Measurements from ENCODE around the gene OR10P1.
"Not testable (repeated sequence)": the region's sequence is repeated elsewhere in the genome, so short reads cannot be mapped to it uniquely, and the experiment has no call there.

The OR10P1 gene, protein sequence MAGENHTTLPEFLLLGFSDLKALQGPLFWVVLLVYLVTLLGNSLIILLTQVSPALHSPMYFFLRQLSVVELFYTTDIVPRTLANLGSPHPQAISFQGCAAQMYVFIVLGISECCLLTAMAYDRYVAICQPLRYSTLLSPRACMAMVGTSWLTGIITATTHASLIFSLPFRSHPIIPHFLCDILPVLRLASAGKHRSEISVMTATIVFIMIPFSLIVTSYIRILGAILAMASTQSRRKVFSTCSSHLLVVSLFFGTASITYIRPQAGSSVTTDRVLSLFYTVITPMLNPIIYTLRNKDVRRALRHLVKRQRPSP

DNA sequence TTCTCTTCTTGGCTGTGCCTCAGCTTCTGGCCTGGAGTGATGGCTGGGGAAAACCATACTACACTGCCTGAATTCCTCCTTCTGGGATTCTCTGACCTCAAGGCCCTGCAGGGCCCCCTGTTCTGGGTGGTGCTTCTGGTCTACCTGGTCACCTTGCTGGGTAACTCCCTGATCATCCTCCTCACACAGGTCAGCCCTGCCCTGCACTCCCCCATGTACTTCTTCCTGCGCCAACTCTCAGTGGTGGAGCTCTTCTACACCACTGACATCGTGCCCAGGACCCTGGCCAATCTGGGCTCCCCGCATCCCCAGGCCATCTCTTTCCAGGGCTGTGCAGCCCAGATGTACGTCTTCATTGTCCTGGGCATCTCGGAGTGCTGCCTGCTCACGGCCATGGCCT is at the start of gene OR10P1:
OR10P1 (plus strand) TSS at position 40 of the 400 bp plus-strand sequence; CDS start at position 40, 0 bp downstream.
- DNase-seq: no peak

DNA sequence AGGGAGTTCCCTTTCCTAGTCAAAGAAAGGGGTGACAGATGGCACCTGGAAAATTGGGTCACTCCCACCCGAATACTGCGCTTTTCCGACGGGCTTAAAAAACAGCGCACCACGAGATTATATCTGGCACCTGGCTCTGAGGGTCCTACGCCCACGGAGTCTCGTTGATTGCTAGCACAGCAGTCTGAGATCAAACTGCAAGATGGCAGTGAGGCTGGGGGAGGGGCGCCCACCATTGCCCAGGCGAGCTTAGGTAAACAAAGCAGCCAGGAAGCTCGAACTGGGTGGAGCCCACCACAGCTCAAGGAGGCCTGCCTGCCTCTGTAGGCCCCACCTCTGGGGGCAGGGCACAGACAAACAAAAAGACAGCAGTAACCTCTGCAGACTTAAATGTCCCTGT is 46.5 kb upstream of the OR10P1 start:
- DNase-seq: not testable (repeated sequence)

DNA sequence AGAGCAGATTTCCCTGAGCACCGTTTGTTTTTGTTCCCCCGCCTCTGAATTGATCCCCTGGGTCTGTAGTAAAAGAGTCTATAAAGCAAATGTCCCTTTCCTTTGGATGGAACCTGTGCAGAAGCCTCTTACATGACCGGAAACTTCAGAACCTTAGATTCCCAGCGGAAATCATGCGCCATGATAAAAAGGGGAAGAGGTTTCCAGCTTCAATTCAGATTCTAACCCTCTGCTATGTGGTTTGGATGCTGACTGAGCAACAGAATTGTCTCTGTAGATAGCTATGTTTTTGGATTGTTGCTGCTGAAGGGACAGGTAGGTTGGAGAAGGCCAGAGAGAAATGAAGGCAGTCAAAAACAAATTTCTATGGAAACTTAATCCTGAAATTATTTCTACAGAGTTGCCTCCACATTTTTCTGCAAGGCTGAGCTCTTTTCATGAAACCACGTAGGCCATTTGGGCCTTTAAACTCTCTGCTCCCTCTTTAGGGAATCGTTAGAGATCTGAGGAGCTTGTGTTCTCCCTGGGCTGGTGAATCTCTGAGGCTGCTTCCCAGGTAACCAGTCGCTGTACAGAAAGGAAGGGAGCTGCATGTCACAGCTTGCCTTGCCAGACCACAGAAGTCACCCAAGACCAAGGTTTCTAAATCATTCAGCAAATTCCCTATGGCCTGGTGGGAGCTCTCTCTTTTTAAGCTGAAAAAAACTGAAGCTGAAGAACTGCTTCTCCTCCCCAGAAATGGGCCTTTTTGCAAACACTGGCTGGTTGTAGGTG is 28.7 kb upstream of the OR10P1 start:
- no peak for DNase-seq

DNA sequence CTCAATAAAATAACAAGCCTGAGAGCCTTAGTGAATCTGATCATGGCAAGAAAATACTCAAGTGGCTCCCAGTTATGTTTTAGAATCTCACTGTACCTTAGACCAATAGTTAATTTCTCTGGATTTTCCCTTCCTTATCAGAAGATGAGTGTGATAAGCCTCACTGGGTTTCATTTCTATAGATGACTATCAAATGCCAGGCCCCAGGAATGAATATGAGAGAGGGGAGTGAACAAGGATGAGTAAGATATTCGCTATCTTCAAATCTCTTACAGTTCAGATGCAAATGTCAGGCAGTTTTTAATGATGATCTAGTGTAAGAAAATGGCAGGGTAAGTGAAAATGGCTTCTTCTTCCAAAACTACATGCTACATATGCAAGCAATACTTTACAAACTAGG is 26.1 kb upstream of the OR10P1 start:
- no peak for DNase-seq

DNA sequence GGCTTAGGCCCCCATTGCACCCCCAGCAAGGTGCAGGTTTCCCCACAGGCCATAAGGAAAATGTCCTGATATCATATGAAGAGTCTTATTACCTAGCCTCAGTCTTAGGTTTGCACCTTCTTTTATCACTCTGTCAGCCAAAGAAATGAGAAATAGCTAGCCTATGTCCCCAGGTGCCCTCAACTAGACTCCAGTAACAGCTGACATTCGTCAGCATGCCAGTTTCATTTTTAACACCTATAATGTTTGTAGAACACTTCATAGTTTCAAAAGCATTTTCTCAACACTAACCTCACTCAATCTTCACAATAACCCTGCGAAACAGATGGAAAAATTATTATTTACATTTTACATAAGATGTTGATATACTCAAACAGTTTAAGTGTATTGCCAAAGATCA is 24.0 kb upstream of the OR10P1 start:
- no peak for DNase-seq

DNA sequence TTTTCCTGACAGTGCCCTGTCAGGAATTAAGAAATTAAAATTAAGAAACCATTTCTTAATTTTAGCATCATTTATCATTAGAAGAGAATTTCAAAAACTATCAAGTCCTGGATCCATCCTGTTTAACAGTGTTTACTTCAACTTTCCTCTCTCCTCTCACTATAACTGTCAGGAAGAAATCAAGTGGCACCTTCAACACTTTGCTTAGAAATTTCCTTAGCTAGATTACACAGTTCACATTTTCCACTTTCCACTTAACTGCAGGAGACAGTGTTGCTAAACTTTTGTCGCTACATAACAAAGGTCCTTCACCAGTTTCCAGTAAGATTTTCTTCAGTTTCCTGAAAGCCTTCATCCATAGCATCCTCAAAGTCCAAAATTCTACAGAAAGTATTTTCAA is 21.9 kb upstream of the OR10P1 start:
- DNase-seq: no peak

DNA sequence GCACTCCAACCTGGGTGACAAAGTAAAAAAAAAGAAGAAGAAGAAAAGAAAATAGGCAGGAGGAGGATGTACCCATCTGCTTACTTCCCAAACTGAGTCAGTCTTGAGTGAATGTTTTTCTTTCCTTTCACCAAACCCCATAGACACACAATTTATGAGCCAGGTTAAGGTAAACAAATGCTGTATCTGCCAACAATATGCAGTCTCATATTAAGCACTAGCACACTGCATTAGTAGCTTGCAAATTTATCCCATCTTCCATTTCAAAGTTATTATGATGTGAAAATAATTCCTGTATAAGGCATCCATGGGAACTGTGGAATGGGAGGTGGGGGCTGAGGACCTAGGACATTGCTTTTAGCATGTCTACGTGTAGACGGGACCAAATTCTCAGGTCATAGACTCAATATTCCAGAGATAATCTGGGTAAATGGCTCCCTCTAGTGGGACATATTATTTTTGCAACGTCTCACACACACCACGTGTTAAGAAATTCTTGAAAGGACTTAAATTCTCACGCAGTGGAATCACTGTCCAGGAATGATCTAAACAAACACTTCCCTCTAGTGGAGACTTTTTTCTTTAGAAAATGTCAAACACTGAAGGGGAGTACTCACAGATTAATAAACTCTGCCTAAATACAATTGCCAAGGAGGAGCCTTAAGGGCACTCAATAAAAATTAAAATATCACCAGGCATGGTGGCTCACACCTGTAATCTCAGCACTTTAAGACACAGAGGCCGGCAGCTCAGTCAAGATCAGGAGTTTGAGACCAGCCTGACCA is 17.1 kb upstream of the OR10P1 start:
- DNase-seq: peak; percentile 49

DNA sequence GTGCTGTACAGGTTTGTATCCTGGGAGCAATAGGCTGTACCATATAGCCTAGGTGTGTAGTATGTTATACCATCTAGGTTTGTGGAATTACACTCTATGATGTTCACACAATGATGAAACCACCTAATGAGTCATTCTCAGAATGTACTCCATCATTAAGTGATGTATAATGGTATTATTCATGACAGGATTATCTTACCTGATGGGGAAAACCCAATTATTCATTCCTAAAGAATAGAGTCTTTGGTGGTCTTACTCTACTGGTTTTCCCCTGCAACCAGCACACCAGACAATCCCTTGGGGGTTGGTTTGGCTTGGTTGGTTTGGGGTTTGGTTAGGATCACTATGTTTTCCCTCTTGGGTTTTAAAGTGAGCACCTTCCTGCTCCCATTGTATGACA is 12.6 kb upstream of the OR10P1 start:
- no peak for DNase-seq

DNA sequence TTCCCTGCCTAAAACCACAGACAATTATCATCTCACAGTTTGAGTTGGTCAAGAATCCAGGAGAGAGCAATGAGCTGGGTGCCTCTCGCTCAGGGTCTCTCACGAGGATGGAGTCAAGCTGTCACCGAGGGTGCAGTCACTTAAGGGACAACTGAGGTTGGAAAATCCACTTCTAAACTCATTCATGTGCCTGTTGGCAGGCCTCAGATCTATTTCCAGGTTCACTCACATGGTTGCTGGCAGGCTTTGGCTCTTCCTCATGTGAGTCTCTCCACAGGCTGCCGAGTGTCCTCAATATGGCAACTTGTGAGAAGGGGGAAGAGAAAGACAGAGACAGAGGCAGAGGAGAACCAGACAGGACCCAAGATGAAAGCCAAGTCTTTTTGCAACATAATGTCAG is 10.5 kb upstream of the OR10P1 start:
- no peak for DNase-seq

DNA sequence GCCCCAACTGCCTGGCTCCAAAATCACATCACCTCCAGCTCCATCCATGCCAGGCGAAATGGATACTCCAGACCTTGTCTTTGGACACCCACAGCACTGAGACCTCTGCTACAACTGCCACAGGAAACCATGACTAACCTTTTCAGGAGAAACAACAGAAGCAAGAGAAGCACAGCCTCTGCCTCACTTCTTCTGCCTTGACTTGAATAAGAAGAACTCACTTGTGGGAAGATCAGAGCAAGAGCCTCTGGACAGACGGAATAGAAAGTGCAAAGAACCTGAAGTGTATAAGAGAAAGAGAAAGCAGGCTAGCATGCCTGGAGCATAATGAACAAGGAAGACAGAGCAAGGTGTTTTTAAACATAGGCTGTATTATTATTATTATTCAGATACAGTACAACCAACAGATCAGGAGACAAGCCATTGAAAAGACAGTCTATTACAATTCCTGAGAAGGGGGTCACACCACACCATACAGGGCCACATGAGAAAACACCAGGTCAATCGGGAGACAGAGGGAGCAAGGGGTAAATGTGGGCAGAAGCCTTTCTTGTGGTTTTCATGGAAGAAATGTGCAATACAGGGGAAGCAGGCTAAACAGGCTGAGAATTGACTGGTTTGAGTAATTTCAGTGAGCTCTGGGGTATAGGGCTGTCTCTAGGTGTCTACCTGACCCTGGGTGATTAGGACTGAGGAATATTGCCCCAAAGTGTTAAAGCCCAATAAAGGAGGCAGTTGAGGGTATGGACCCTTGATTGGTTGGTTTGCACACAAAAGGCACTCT is 7.4 kb upstream of the OR10P1 start:
- DNase-seq: no peak

DNA sequence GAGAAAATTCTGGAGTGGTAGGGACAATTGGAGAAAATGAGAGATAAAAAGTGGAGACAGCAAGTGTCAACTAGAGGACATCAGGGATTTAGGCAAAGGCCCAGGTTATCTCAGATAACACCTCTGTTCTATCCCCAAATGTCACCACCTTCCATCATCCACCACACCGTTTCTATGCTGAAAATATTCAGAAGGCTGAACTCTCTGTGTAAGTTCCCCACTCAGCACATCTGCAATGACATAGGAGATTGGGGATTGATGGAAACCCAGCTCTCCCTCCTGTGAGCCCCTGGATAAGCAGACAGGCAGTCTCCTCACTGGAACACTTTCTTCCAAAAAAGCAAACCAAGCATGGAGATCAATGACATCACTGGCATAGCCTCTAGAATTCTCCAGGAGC is 5.6 kb upstream of the OR10P1 start:
- DNase-seq: no peak

DNA sequence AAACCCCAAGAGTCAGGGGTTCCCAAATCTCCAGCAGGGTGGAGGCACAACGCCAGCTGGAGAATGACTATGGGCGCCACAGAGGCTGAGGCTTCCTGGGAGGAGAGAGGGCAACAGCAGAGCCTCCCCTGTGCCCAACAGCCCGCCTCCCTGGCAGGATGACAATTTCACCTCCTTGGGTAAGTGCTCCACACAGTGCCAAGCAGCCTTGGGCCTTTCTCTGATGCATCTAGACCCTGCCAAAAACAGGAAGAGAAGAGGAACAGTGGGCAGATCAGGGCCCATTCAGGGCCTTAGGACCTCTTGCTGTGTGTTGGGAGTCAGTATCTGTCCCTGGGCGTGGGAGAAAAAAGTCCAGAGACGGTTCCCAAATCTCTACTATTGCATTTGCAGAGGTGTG is 5.0 kb upstream of the OR10P1 start:
- no peak for DNase-seq

DNA sequence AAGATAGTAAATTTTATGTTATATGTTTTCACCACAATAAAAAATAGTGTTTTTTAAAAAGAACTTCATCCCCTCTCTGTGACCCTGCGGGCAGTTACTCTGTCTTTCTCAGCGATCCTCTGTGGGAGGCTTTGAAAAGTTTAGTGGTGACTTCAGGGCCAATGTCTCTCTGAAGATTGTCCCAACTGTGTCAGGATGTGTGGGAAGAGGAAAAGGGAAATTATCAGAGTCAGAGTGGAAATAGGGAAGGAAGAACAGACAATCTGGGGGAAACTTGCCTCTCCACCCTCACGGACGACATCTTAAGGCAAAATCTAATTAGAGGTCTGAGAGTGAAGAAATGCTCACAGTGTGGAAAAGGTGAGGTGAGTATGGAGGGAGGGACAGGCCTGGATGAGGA is 3.5 kb upstream of the OR10P1 start:
- no peak for DNase-seq

DNA sequence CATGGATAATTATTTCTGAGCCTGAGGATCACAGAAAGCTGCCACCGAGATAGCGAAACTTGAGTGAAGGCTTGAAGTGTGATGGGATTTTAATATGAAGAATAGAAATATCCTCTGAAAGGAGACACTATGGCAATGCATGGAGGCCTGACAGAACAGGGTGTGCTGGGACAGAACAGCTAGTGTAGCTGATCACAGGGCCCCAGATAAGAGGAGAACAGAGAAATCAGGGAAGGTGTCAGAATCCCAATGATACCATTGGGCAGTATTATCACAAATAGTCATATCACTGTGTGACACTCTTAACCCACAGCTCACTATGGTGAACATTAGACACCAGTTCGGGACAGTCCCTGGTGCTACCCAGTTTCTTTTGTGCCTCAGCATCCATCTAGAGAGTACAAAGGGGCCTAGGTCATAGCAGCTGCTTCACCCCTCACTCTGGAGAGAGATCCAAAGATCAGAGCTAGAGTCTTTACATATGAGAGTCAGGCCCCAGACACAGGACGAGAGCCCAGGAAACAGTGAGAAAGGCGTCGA is 506 bp upstream of the OR10P1 start:
- no peak for DNase-seq

DNA sequence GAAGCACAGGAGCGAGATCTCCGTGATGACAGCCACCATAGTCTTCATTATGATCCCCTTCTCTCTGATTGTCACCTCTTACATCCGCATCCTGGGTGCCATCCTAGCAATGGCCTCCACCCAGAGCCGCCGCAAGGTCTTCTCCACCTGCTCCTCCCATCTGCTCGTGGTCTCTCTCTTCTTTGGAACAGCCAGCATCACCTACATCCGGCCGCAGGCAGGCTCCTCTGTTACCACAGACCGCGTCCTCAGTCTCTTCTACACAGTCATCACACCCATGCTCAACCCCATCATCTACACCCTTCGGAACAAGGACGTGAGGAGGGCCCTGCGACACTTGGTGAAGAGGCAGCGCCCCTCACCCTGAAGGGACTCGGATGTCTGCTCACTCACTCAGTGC is 775 bp downstream of the OR10P1 start:
- no peak for DNase-seq

DNA sequence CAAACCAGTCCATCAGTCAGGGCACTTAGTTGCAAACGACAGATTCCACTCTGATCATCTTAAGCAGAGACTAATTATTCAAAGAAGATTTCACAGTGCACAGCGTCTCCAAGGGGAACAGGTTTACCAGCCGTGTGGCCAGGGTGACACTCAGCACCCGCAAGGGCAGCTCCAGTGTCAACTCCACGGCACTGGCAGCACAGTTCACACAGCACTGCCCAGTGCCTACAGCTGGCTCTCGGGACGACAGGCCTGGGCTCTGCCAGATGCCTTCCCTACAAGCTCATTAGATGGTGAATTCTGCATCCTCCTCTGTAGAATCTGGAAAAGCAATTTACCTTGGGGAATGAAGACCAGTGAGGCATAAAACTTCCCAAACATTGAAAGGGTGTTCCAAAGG is 4.9 kb downstream of the OR10P1 start:
- DNase-seq: no peak

DNA sequence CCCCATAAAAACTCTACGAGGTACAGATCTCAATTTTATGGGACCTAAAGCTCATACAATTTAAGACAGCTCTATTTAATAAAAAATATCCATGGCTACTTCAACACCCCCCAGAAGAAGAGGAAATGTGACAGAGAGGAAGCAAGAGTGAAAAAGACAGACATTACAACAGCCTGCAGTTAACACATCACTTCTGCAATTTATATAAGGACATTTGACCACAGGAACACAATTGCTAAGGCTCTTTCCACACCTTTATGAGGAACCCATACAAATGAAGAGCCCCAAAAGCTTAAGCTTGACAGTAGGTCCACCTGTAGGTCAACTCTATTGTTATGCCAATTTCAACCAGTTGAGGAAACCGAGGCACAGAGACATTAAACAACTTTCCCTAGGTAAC is 5.6 kb downstream of the OR10P1 start:
- DNase-seq: no peak

DNA sequence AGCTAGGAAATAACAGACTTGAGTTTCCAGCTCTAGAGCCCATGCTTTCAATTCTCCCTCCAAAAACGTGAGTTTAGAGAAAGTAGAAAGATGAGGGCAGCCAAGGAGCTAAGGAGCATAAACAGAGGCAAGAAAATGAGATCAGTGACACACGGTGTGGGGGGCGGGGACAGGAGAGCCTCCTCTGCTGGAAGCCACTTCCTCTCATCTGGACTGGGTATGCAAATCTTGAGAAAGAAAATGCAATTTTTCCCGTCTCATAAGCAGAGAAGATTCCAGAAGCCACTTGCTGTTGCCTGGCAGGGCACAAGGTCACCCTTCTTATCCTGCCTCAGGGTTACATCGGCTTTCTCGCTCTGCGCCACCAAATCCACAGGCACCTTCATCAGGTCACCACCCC is 6.0 kb downstream of the OR10P1 start:
- DNase-seq: no peak

DNA sequence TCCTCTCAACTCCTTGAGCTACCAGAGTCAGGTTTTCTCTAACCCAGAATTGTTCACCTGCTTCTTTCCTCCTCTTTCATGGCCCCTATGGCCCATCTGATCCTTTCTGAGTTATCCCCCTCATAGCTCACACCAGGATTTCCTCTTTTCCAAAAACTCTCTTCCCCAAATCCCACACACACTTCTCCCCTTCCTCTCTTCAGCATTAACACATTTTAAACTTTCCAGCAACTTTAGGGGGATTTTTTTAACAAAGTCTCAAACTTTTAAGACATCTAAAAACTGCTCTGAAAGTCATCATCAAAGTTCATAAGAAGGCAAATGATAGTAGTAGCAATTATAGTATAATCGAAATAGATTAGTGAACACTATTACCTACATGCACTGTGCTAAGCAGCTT is 7.9 kb downstream of the OR10P1 start:
- no peak for DNase-seq

DNA sequence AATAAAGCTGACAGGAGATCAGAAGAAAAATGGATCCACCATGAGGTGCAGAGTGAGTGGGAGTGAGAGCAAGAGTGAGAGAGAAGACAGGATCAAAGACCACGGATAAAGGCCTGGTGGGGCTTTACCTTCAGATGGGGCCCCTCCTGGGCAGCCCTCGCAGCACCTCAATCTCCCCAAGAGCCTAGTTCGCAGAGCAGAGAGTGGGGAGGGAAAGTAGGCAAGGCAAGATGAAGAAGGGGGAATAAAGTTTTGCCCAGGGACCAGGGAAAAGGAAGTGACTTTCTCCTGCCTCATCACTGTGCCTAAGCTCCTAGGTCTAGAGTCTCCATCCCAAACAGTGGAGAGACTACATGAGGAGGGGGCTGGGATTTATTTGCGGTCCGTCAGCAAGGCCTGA is 10.3 kb downstream of the OR10P1 start:
- no peak for DNase-seq

DNA sequence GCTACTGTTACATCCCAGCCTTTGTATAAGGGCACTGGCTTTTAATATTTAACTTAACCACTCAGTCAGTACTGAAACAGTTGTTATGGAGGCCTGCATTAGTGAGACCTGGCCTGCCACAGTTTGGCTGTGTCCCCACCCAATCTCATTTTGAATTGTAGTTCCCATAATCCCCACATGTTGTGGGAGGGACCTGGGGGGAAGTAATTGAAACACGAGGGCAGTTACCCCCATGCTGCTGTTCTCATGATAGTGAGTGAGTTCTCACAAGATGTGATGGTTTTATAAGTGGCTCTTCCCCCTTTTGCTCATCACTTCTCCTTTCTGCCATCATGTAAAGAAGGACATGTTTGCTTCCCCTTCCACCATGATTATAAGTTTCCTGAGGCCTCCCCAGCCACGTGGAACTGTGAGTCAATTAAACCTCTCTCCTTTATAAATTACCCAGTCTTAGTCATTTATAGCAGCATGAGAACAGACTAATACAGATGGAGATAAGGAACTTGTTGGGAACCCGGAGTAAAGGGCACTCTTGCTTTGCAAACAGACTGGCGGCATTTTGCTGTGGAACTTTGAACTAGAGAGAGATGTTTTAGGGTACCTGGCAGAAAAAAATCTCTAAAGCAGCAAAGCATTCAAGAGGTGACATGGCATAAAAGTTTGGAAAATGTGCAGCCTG is 14.1 kb downstream of the OR10P1 start:
- not testable (repeated sequence) for DNase-seq

DNA sequence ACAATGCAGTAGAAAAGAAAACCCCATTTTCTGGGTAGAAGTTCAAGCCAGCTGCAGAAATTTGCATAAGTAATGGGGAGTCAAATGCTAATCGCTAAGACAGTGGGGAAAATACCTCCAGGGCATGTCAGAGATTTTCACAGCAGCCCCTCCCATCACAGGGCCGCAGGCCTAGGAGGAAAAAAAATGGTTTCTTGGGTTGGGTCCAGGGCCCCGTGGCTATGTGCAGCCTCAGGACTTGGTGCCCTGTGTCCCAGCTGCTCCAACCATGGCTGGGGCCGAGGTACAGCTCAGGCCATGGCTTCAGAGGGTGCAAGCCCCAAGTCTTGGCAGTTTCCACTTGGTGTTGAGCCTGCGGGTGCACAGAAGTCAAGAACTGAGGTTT is 14.6 kb downstream of the OR10P1 start:
- no peak for DNase-seq
